IMR-90 (cell line): ENCODE measurements around the gene TTC28. TPM values are rescaled to one million over a fixed set of nuclear protein-coding genes. Genes with fewer than 3 reads are reported as not detected.

Experiments
- ATAC-seq: fragments of 200-7000 bp; cut with Tn5 transposase; 2 replicates; pipeline ENCODE4 v1.9.1; 2020; ENCODE audit warnings: low read depth, mild to moderate bottlenecking, moderate library complexity
- BruUV-seq: library from RNA; stranded (reverse); fragments of 400-500 nt; replicated peaks from 2 replicates; lab custom pipeline; 2021; lab: Mats Ljungman, UMichigan
- CTCF ChIA-PET: fragments of 300-600 bp; formaldehyde crosslinking; extraction: SDS; loops from one replicate; lab custom pipeline; 2021; ENCODE audit warnings: antibody characterized with exemption; lab: Yijun Ruan, JAX
- POLR2A ChIA-PET: fragments of 300-600 bp; sonication (Branson Sonifier 250); formaldehyde crosslinking; loops from one replicate; lab custom pipeline; 2022; ENCODE audit warnings: antibody characterized with exemption; ENCODE audit not compliant: unreplicated experiment; lab: Charles Lee
- DNase-seq: peaks from one replicate; pipeline ENCODE4 v3.0.0; 2013
- H2AFZ ChIP-seq: replicated peaks from 2 replicates; pipeline ENCODE3; 2013; ENCODE audit warnings: low read length, mild to moderate bottlenecking; ENCODE audit not compliant: poor library complexity
- H2AK5ac ChIP-seq: 2 replicates; pipeline ENCODE4 v1.6.1; 2013; ENCODE audit warnings: low read depth, low read length, inconsistent platforms
- H2AK9ac ChIP-seq: replicated peaks from 2 replicates; pipeline ENCODE3; 2013; ENCODE audit warnings: mild to moderate bottlenecking, low read depth, low read length, moderate library complexity; ENCODE audit not compliant: poor library complexity
- H2BK120ac ChIP-seq: 2 replicates; pipeline ENCODE4 v1.6.1; 2013; ENCODE audit warnings: low read depth, low read length, inconsistent platforms
- H2BK15ac ChIP-seq: 3 replicates; pipeline ENCODE4 v1.6.1; 2013; ENCODE audit warnings: low read depth, low read length, inconsistent platforms
- H2BK20ac ChIP-seq: 2 replicates; pipeline ENCODE4 v1.6.1; 2013; ENCODE audit warnings: low read depth, mild to moderate bottlenecking, inconsistent platforms, low read length, moderate library complexity
- H2BK5ac ChIP-seq: 2 replicates; pipeline ENCODE4 v1.6.1; 2013; ENCODE audit warnings: mild to moderate bottlenecking, low read depth, low read length, inconsistent platforms; ENCODE audit not compliant: poor library complexity, severe bottlenecking
- H3K14ac ChIP-seq: replicated peaks from 2 replicates; pipeline ENCODE4 v1.6.1; 2013; ENCODE audit warnings: low read depth, low read length, inconsistent platforms
- H3K18ac ChIP-seq: 2 replicates; pipeline ENCODE4 v1.6.1; 2013; ENCODE audit warnings: low read depth, low read length, control low read depth
- H3K23ac ChIP-seq: 2 replicates; pipeline ENCODE4 v1.6.1; 2013; ENCODE audit warnings: low read depth, low read length, inconsistent platforms
- H3K27ac ChIP-seq: 2 replicates; pipeline ENCODE4 v1.5.1; 2013; ENCODE audit warnings: mild to moderate bottlenecking, control low read depth, low read length; ENCODE audit not compliant: insufficient read depth
- H3K27me3 ChIP-seq: 2 replicates; pipeline ENCODE4 v1.6.1; 2013; ENCODE audit warnings: low read length; ENCODE audit not compliant: control insufficient read depth, insufficient read depth
- H3K36me3 ChIP-seq: 2 replicates; pipeline ENCODE4 v1.6.1; 2013; ENCODE audit warnings: low read length, mixed read lengths; ENCODE audit not compliant: control insufficient read depth, insufficient read depth
- H3K4ac ChIP-seq: 2 replicates; pipeline ENCODE4 v1.6.1; 2013; ENCODE audit warnings: low read depth, low read length, inconsistent platforms
- H3K4me1 ChIP-seq: 2 replicates; pipeline ENCODE4 v1.6.1; 2013; ENCODE audit warnings: low read length, mixed read lengths; ENCODE audit not compliant: control insufficient read depth, insufficient read depth
- H3K4me2 ChIP-seq: 2 replicates; pipeline ENCODE4 v1.6.1; 2013; ENCODE audit warnings: low read depth, mild to moderate bottlenecking, control low read depth, low read length, moderate library complexity
- H3K4me3 ChIP-seq: 2 replicates; pipeline ENCODE4 v1.5.1; 2013; ENCODE audit warnings: low read depth, mild to moderate bottlenecking, control low read depth, low read length, moderate library complexity; ENCODE audit not compliant: insufficient read depth
- H3K56ac ChIP-seq: 2 replicates; pipeline ENCODE4 v1.6.1; 2013; ENCODE audit warnings: low read length, inconsistent platforms; ENCODE audit not compliant: insufficient read depth; ENCODE audit errors: extremely low read depth
- H3K79me1 ChIP-seq, 2 experiments: 2 replicates each; pipeline ENCODE4 v1.6.1; 2013; ENCODE audit warnings: low read length in 2 of 2, inconsistent platforms in 1 of 2, low read depth in 1 of 2
- H3K9ac ChIP-seq: 2 replicates; pipeline ENCODE4 v1.6.1; 2013; ENCODE audit warnings: low read depth, low read length, control low read depth
- H3K9me1 ChIP-seq: 2 replicates; pipeline ENCODE4 v1.6.1; 2013; ENCODE audit warnings: low read length, inconsistent platforms; ENCODE audit not compliant: insufficient read depth
- H3K9me3 ChIP-seq: 2 replicates; pipeline ENCODE4 v1.6.1; 2013; ENCODE audit warnings: low read length; ENCODE audit not compliant: control insufficient read depth, insufficient read depth
- H4K20me1 ChIP-seq: 2 replicates; pipeline ENCODE4 v1.6.1; 2013; ENCODE audit warnings: low read length, inconsistent platforms; ENCODE audit not compliant: insufficient read depth
- H4K5ac ChIP-seq: 2 replicates; pipeline ENCODE4 v1.6.1; 2013; ENCODE audit warnings: mild to moderate bottlenecking, low read depth, low read length, control low read depth
- H4K8ac ChIP-seq, 2 experiments: 2 replicates each; pipeline ENCODE4 v1.6.1; 2013; ENCODE audit warnings: low read depth in 2 of 2, low read length in 2 of 2, control low read depth in 1 of 2, inconsistent platforms in 1 of 2
- H4K91ac ChIP-seq: 2 replicates; pipeline ENCODE4 v1.6.1; 2013; ENCODE audit warnings: low read depth, low read length, inconsistent platforms; ENCODE audit not compliant: insufficient read depth
- MAFK ChIP-seq: IDR thresholded peaks from 2 replicates; pipeline ENCODE4 v1.6.1; 2012; ENCODE audit warnings: low read depth, low read length, improper control_type of control experiment
- RCOR1 ChIP-seq: IDR thresholded peaks from 2 replicates; pipeline ENCODE4 v1.6.1; 2012; ENCODE audit warnings: mild to moderate bottlenecking, low read length, improper control_type of control experiment; ENCODE audit not compliant: insufficient replicate concordance
- WGBS, 2 experiments: methylation state at CpG; one replicate each; pipeline versions ENCODE4 v1.1.5 to v1.1.7; 2013; ENCODE audit warnings: missing lambda C conversion rate in 2 of 2; ENCODE audit not compliant: insufficient read length in 1 of 2; ENCODE audit errors: extremely low coverage in 2 of 2; 5-methylcytosine and 5-hydroxymethylcytosine counted together
- dilution Hi-C: fragments of 300-500 bp; cut with HindIII; formaldehyde crosslinking; loops from one replicate; pipeline ENCODE4 v1.14.3; 2018; ENCODE audit warnings: low sequenced_read_pairs; ENCODE audit not compliant: unreplicated experiment
- in situ Hi-C: fragments of 300-500 bp; cut with MboI; formaldehyde crosslinking; loops from 3 replicates; pipeline ENCODE4 v1.14.3; 2019; ENCODE audit warnings: low sequenced_read_pairs, inconsistent platforms, mixed read lengths
- intact Hi-C: fragments of 100-400 bp; cut with micrococcal nuclease; formaldehyde crosslinking; loops from 2 replicates; pipeline ENCODE4 v1.10.0; 2022
- polyA plus RNA-seq, 3 experiments: library from polyadenylated mRNA; depleted of rRNA; stranded (reverse); fragments of >200 nt; gene quantifications; 2 replicates each; pipeline ENCODE4 v1.2.3, GENCODE V29; 2012; ENCODE audit warnings: low replicate concordance in 1 of 3
- total RNA-seq: library from RNA; depleted of rRNA; stranded (reverse); fragments of >200 nt; gene quantifications from 2 replicates; pipeline ENCODE4 v1.2.3, GENCODE V29; 2012

The TTC28 gene
- total and polyA plus RNA-seq, 2 of the 4 experiments (the other 2 are of a cell fraction): 5.6 to 13.3 TPM

- no peaks in the 10 kb centered on the region for H3K9me1 ChIP-seq
- H2BK120ac ChIP-seq: no peak overlapping the region
- no CpG with 5 or more reads among the region's 1 CpG for WGBS, 2 experiments
- H3K36me3 ChIP-seq: no peaks in the 10 kb centered on the region
- no peak overlapping the region for H3K14ac ChIP-seq
- intact Hi-C loops: no loop called here
- no peak overlapping the region for H2AK9ac ChIP-seq
- TF ChIP-seq MAFK (peak; percentile 15; the same call in 1 of the 2 replicates), RCOR1 (no peak)
- POLR2A ChIA-PET: no interaction called here
- ATAC-seq (no peak), DNase-seq (no peak)
- peaks cover 6% of the 10 kb centered on the region for H3K4me1 ChIP-seq
- H3K9ac ChIP-seq: no peak overlapping the region
- no peaks in the 10 kb centered on the region for H3K9me3 ChIP-seq
- no peak overlapping the region for H2BK5ac ChIP-seq
- no peak overlapping the region; the same call in 1 of the 2 replicates for H3K18ac ChIP-seq
- H3K4me3 ChIP-seq: no peak overlapping the region
- no peak overlapping the region for H3K4ac ChIP-seq
- dilution Hi-C loops: no loop called here
- no peaks in the 10 kb centered on the region; a peak in 1 of 4 replicates for H3K79me1 ChIP-seq
- H4K8ac ChIP-seq: no peak overlapping the region
- BruUV-seq: no TSS peak
- no peaks in the 10 kb centered on the region for H4K20me1 ChIP-seq
- H2BK15ac ChIP-seq: no peak overlapping the region
- H3K23ac ChIP-seq: no peak overlapping the region
- no peak overlapping the region for H2AK5ac ChIP-seq
- CTCF ChIA-PET: interaction anchor here (0.6 kb wide), 1 partner anchor 147 kb away, joined by 3 read pairs; no protein-coding TSS in a partner anchor
- no peak overlapping the region for H3K56ac ChIP-seq
- H3K27ac ChIP-seq: no peak overlapping the region
- in situ Hi-C loops: no loop called here
- no peak overlapping the region for H3K4me2 ChIP-seq
- H4K5ac ChIP-seq: no peak overlapping the region
- no peak overlapping the region for H2AFZ ChIP-seq
- no peak overlapping the region for H2BK20ac ChIP-seq
- no peak overlapping the region for H4K91ac ChIP-seq
- H3K27me3 ChIP-seq: no peaks in the 10 kb centered on the region
These were observed 261.6 kb downstream of the TTC28 start for GRCh38 chr22:28418008-28418407.
